Astrocyte of the hippocampus (primary cell): Measurements from ENCODE around the gene ADGRV1.
A peak's percentile ranks its signal among the peaks of the same experiment; 100 is the strongest.

Experiments
- DNase-seq: peaks from one replicate; pipeline ENCODE4 v3.0.0; 2011; ENCODE audit warnings: low read depth, low spot score

The ADGRV1 gene

DNA sequence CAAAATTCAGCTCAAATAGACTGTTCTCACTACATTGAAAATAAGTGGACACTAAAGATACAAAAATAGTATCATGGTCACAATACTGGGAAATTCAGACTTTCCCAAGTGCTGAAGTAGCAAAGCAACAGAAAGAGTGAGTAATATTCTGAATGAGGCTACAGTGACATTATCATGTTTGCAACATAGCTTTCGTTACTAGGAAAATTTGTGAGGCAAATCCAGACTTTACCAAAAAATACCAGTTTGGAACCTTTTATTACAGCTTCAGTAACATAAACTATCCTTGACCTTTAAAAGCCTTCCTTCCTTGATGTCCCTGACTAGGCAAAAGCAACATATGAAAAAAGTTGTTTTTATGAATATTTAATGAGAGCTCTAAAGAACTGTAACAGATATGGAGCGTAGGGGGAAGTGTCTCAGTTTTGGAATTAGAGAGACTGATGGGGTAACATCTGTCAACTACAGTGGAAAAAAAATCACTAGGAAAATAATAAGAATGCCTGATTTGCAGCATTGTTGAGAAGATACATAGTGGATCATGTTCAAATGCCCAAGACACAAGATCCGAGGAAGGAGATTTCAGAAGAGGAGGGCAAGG, 312.9 kb downstream of the ADGRV1 start:
- DNase-seq, result no peak

GRCh38 chr5:90873033-90873517, 314.5 kb downstream of the ADGRV1 start:
- peak; percentile 21 for DNase-seq

- no peak for DNase-seq
Measured at GRCh38 chr5:90874066-90874465, 315.5 kb downstream of the ADGRV1 start.

DNA sequence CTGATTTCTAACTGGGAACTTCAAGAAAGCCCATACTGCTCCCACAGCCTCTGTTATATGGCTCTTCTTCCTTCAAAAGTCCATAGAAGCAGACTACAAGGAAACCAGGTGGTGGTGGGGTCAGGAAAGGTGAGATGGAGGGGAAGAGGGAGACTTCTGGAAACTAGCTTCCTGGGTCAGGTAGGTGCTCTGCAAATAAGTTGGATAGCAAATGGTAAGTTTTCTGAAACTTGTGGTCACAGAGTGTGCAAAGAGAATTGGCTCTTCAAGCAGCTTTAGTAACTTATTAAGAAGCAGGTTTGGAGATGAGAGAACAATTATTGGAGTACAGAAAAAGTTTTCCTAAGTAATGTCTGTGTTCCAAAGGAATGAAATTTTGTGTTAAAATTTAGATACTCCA, 316.9 kb downstream of the ADGRV1 start:
- no peak for DNase-seq

GRCh38 chr5:90876366-90876765, 317.8 kb downstream of the ADGRV1 start:
- no peak for DNase-seq

DNA sequence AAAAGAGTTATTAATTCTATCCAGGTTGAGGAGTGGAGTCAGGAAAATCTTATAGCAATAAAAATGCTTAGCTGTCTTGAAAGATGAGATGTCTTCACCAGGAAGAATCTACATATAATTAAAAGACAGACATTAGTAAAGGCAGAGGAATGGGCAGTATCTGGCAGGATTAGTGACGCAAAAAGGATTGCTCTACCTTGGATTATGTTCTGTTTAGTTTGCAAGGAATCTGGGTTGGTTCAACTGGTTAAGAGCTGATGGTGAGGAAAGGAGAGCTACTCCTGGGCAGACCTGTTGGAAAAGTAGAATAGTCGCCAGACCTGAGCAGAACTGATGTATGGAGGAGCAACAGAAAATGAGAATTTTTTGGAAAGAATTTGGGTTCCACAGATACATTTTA, 318.5 kb downstream of the ADGRV1 start:
- DNase-seq, result no peak

DNA sequence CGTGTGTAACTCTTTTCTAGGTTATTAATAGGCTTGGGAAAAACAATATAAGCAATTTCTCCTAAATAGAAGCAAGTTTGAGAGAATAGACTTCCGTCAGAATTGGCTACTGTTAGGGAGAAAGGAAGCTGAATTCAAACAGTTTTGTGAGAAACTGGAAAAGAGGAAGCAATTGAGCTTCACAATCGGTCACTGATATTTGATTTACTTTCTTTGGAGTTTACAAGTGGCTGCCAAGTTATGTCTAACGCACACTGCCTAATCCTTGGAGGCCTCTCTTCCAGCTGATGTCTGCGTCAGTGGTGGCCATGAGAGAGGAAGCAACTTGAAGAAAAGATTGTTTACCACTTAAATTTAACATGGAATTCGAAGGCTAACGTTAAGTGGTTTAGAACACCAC, 319.5 kb downstream of the ADGRV1 start:
- no peak for DNase-seq

DNA sequence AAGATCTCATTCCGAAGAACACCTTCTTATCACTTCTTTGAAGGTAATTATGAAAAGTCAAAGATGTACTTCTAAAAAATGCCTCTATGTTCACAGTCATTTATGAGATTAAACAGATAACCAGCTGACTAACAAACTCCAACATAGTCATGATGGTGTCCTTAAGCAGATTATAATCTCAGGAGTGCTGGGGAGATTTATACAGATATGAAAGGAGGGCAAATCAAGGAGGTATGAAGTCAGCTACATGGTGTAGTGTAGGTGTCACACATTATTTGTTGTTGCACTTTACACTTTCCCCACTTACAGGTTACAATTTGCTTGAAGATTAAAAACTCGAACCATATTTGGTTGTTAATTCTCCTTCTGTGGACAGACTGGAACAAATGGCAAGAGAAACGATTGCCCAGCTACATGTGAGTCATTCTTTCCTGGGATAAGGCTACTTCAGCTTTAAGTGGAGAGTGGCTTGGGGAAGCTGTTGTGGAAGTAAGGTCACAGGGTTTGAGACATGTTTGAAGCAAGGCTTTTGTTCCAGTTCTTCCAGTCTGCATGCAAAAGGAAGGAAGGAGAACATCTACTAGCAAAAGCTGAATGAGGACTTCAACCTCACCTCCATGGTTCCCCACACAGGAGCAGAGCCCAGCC, 320.1 kb downstream of the ADGRV1 start:
- peak; percentile 59 for DNase-seq

DNA sequence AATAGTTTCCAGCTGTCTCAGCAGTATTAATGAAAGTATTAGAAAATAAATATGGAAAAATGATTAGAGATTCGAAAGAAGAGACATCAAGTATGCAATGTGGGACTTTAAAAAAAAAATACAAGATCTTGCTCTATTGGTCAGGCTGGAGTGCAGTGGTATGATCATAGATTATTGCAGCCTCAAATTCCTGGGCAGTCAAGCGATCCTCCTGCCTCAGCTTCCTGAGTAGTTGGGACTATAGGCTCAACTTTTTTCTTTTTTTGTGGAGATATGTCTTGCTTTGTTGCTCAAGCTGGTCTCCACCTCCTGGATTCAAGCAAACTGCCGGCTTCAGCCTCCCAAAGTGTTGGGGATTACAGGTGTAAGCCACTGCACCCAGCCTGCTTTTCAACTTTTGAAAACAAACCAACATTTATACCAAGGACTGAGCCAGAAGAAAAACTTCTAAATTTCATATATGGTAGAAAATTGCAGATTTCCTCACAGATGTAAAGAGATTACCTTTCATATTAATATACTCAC, 323.1 kb downstream of the ADGRV1 start:
- DNase-seq, result no peak

- DNase-seq, result no peak
Measured at GRCh38 chr5:90882448-90882847, 323.9 kb downstream of the ADGRV1 start.

GRCh38 chr5:90885180-90885868, 326.7 kb downstream of the ADGRV1 start:
- DNase-seq, result no peak

DNA sequence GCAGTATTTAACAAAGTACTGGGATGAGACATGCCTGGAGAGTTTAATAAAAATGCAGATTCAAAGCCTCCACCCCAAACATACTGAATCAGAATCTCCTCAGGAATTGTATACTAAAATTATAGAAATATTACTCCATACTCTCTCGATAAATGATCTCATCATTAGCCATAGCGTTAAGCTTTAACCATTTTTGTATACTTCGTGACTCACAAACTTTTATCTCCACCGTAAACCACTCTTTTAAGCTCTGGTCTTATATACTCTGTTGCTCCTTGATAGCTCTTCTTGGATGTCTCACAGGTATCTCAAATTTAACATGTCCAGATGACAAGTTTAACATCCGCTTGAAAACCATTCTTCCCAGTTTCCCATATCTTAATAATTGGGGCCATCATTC, 327.8 kb downstream of the ADGRV1 start:
- DNase-seq, result no peak

DNA sequence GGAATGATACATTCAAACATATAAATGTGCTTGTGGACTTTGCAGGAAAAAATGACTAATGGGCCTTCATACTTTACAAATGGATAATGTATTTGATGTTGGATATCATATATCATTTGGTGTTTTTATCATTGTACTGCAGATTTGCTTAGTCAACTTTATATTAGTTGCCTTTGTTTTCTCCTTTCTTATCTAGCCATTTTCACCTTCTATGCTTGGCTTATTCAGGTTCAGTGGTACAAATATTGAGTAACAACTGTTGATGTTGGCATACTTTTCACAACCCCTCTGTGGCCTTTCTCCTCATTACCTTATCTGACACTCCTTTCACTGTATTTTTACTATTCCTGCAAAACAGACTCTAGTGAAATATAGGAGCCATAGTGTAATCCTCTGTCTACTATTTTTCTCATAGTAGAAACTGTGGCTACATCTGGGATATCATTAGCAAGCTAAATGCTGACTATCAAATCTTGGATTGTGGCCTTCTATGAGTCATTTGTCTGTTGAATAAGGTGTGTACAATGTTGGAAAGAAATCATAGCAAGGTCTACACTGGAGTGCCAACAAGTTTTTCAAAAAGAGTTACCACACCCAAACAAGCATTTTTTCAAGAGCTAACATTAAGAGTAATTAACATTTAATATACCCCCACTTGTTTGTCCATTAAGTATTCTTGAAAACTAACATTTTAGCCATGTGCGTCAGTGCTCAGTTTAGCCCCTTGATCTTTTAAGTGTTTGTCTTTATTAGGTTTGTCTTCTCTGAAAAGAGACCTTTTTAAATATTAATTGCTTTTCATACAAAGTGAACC, 330.1 kb downstream of the ADGRV1 start:
- DNase-seq, result peak; percentile 79

DNA sequence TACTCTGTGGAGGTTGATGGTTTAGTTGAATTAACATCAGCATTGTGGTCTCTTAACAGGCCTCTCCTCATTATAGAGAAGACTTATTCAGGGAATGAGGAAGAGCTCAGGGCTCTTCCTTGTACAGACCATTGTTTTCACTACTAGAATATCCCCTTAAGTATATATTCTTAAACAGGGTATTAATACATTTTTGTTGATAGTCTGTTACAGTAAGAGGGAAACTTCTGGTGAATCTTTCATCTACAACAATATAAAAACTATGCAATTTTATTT, 330.7 kb downstream of the ADGRV1 start:
- DNase-seq, result no peak

DNA sequence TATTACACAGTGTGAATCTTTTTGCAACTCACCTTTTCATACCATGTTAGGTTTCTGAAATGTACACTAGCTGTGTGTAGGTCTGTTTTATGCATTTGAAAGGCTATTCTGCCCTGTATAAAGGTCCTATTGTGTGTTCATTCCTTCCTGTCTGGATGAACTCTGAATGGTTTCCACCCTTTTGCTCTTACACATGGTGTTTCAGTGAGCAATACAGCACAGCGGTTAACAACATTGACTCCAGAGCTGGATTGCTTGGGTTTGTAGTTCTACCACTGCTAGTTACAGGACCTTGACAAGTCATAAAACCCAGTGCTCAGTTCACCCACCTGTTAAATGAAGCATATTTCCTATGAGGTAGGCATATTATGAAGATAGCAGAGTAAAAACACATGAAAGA, 331.6 kb downstream of the ADGRV1 start:
- no peak for DNase-seq

DNA sequence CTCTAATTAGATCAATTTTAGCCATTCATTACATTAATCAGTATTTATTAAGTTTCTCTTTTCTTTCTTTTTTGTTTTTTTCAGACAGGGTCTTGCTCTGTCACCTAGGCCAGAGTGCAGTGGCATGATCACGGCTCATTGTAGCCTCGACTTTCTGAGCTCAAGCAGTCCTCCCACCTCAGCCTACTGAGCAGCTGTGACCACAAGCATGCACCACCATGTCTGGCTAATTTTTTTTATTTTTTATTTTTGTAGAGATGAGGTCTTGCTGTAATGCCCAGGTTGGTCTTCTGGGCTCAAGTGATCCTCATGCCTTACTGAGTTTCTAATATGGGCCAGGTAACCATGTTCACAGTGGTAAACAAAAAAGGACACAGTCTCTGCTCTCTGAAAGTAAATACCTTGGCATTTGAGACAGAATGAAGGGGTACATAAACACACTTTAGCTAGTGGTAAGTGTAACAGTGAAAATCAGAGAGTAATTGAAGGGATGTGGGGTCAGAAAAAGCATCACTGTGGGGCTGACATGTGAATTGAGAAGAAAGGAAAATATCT, 336.3 kb downstream of the ADGRV1 start:
- DNase-seq, result no peak

GRCh38 chr5:90897618-90898017, 339.0 kb downstream of the ADGRV1 start:
- DNase-seq, result no peak

DNA sequence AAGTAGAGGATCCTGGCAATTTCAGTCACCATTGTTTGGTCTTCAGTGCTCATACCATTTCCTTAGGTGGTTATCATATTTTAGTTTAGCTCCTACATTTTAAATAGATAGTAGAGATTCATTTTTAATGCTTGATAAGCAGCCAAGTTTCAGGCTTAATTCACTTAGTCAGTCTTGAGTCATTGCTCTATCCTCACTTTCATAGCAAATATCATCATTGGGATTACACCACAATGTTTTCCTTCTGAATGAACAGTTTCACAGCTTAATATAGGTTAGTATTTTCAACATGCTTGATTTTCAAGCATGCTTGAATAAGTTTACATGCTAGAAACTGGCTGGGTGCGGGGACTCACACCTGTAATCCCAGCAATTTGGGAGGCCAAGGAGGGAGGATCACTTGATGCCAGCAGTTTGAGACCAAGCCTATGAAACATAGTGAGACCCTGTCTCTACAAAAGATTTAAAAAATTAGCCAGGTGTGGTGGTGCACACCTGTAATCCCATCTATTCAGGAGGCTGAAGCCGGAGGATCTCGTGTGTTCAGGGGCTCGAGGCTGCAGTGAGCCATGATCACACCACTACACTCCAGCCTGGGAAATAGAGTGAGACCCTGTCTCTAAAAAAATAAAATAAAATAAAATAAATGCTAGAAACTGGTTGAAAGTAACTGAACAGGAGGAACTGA, 339.9 kb downstream of the ADGRV1 start:
- DNase-seq, result peak; percentile 7

DNA sequence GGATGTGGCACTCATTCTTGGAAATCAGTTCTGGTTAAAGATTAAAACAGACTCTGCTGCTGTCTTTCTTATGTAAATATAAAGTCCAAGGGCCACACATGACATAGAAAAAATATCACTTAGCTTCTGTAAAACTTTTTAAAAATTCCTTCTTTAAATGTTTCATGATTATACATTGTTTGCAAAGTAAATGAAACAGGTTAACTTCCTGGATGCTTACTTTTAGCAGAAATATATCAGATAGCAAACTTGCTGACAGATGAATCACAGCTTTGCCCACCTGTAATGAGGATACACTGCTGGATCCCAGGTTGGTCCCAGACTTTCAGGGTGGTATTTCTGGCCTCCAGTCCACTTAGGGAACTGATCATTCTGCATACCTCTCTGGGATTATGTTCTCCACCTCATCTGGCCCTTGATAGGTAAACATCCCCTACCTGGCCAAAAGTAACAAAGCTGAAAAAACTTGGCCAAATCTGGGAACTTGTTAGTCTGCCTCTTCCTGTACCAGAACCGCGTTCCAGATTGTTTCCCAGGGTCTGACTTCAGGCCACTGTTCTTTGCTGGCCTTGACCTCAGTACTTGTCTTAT, 340.5 kb downstream of the ADGRV1 start:
- DNase-seq, result no peak

- no peak for DNase-seq
Measured at GRCh38 chr5:90901261-90901660, 342.7 kb downstream of the ADGRV1 start.

- no peak for DNase-seq
Measured at GRCh38 chr5:90902170-90902569, 343.6 kb downstream of the ADGRV1 start.
